HepG2 (cell line): ENCODE measurements around the gene ADGRG1. TPM values are rescaled to one million over a fixed set of nuclear protein-coding genes. Genes with fewer than 3 reads are reported as not detected.
A peak's percentile ranks its signal among the peaks of the same experiment; 100 is the strongest.

Experiments
- FOXA1 ChIP-seq, 2 experiments: fragments of 450-650 bp in 1 of 2; sonication (generic) in 1 of 2; formaldehyde crosslinking in 1 of 2; IDR thresholded peaks; 2 replicates each; pipeline versions ENCODE4 v1.4.0 to v1.6.1; 2016 to 2020; ENCODE audit warnings: missing genetic modification reagents in 1 of 2
- HIVEP1 ChIP-seq: sonication (generic); formaldehyde crosslinking; IDR thresholded peaks from 2 replicates; pipeline ENCODE4 v1.4.0; 2020; ENCODE audit warnings: mild to moderate bottlenecking, missing genetic modification reagents
- PCBP2 ChIP-seq: fragments of 200-400 bp; formaldehyde crosslinking; optimal IDR thresholded peaks from 2 replicates; pipeline ENCODE3; 2018; ENCODE audit warnings: low read length, low read depth; ENCODE audit not compliant: poor library complexity, severe bottlenecking
- TBL1XR1 ChIP-seq: fragments of 150-350 bp; IDR thresholded peaks from 2 replicates; pipeline ENCODE4 v1.6.1; 2014; ENCODE audit warnings: borderline replicate concordance, low read length; ENCODE audit not compliant: partially characterized antibody
- ZBTB7B ChIP-seq: sonication (generic); formaldehyde crosslinking; IDR thresholded peaks from 2 replicates; pipeline ENCODE4 v1.4.0; 2020; ENCODE audit warnings: missing genetic modification reagents
- ZNF207 ChIP-seq: fragments of 450-650 bp; IDR thresholded peaks from 2 replicates; pipeline ENCODE4 v1.6.1; 2016; ENCODE audit warnings: antibody characterized with exemption, borderline replicate concordance
- ZNF280D ChIP-seq: sonication (generic); formaldehyde crosslinking; IDR thresholded peaks from 2 replicates; pipeline ENCODE4 v1.5.1; 2020; ENCODE audit warnings: mild to moderate bottlenecking, missing genetic modification reagents
- ZNF292 ChIP-seq: sonication (generic); formaldehyde crosslinking; IDR thresholded peaks from 2 replicates; pipeline ENCODE4 v1.8.1; 2022; ENCODE audit warnings: mild to moderate bottlenecking, low read depth, missing genetic modification reagents, borderline replicate concordance
- ZNF543 ChIP-seq: sonication (generic); formaldehyde crosslinking; IDR thresholded peaks from 2 replicates; pipeline ENCODE4 v1.4.0; 2020; ENCODE audit warnings: mild to moderate bottlenecking, missing genetic modification reagents
- ZNF546 ChIP-seq: sonication (generic); formaldehyde crosslinking; conservative IDR thresholded peaks from 2 replicates; pipeline ENCODE4 v1.8.1; 2023; ENCODE audit warnings: mild to moderate bottlenecking, missing genetic modification reagents
- ZNF563 ChIP-seq: sonication (generic); formaldehyde crosslinking; IDR thresholded peaks from 2 replicates; pipeline ENCODE4 v1.8.0; 2022; ENCODE audit warnings: mild to moderate bottlenecking, moderate library complexity, missing genetic modification reagents
- ZNF609 ChIP-seq: sonication (generic); formaldehyde crosslinking; IDR thresholded peaks from 2 replicates; pipeline ENCODE4 v1.4.0; 2020; ENCODE audit warnings: mild to moderate bottlenecking, missing genetic modification reagents, borderline replicate concordance
- ZNF674 ChIP-seq: sonication (generic); formaldehyde crosslinking; IDR thresholded peaks from 2 replicates; pipeline ENCODE4 v1.5.0; 2020; ENCODE audit warnings: low read depth, mild to moderate bottlenecking, missing genetic modification reagents
- polyA plus RNA-seq, 8 experiments: library from polyadenylated mRNA; depleted of rRNA in 3 of 8; stranded (reverse) in 7 of 8; unstranded in 1 of 8; fragments of >200 nt; fragmentation: Illumina TruSeq in 4 of 8; extraction: Trizol in 4 of 8; gene quantifications; 2 replicates each; pipeline versions ENCODE4 v1.2.1 to v1.2.3, GENCODE V29; 2011 to 2016; ENCODE audit warnings: low read depth in 4 of 8, missing spikeins in 1 of 8, mixed read lengths in 1 of 8; ENCODE audit not compliant: insufficient read depth in 1 of 8
- total RNA-seq, 5 experiments: library from RNA; depleted of rRNA; stranded (reverse); fragments of >200 nt; fragmentation: Illumina TruSeq; extraction: Trizol; gene quantifications; 2 replicates each; pipeline ENCODE4 v1.2.3, GENCODE V29; 2016; ENCODE audit warnings: low read depth in 1 of 5
- TF ChIP-seq, protein P1 (sequence below): sonication (generic); formaldehyde crosslinking; IDR thresholded peaks from 2 replicates; pipeline ENCODE4 v1.4.0; 2020; ENCODE audit warnings: missing genetic modification reagents, borderline replicate concordance
- TF ChIP-seq, protein P2 (sequence below): fragments of 450-650 bp; IDR thresholded peaks from 2 replicates; pipeline ENCODE4 v1.6.1; 2017

The ADGRG1 gene
- total and polyA plus RNA-seq, 2 of the 13 experiments (the other 11 are each of a cell fraction or from before 2014, with no cell fraction given), result 2.7 to 5.9 TPM

DNA sequence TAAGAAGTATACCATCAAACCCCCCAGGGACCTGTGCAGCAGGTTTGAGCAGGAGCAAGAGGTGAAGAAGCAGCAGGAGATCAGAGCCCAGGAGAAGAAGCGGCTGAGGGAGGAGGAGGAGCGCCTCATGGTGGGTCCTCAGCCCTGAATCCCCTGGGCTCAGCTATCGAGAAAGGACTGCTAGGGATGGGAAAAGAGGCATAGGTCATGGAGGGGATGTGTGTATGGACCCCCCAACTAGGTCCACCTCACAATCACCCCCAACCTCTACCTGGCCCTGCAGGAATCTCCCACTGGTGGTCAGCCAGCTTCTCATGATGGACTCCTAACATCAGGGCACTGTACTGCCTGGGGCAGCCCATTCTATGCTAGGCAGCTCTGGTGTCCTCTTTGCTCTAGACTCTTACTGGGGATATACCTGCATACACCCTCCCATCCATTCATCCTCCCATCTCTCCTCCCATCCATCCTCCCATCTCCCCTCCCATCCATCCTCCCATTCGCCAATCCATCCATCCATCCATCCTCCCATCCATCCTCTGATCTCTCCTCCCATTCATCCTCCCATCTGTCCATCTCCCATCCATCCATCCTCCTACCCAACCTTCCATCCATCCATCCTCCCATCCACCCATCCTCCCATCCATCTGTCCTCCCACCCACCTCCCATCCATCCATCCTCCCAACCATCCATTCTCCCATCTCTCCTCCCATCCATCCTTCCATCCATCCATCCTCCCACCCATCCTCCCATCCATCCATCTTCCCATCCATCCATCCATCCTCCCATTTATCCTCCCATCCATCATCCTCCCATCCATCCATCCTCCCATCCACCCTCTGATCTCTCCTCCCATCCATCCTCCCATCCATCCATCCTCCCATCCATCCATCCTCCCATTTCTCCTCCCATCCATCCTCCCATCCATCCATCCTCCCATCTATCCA lies 76.7 kb downstream of the ADGRG1 start (continued):
- TF ChIP-seq ZNF609 (CRISPR knock-in tag), result no peak
- no peak for TF ChIP-seq ZNF207
- 0 out of 2 replicates have a peak, but pooled peaks have one; percentile 55 for TF ChIP-seq HIVEP1 (CRISPR knock-in tag)
- no peak for TF ChIP-seq ZNF563 (CRISPR knock-in tag)
- TF ChIP-seq, protein P1, sequence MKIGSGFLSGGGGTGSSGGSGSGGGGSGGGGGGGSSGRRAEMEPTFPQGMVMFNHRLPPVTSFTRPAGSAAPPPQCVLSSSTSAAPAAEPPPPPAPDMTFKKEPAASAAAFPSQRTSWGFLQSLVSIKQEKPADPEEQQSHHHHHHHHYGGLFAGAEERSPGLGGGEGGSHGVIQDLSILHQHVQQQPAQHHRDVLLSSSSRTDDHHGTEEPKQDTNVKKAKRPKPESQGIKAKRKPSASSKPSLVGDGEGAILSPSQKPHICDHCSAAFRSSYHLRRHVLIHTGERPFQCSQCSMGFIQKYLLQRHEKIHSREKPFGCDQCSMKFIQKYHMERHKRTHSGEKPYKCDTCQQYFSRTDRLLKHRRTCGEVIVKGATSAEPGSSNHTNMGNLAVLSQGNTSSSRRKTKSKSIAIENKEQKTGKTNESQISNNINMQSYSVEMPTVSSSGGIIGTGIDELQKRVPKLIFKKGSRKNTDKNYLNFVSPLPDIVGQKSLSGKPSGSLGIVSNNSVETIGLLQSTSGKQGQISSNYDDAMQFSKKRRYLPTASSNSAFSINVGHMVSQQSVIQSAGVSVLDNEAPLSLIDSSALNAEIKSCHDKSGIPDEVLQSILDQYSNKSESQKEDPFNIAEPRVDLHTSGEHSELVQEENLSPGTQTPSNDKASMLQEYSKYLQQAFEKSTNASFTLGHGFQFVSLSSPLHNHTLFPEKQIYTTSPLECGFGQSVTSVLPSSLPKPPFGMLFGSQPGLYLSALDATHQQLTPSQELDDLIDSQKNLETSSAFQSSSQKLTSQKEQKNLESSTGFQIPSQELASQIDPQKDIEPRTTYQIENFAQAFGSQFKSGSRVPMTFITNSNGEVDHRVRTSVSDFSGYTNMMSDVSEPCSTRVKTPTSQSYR (CRISPR knock-in tag), result no peak
- peak; percentile 21 for TF ChIP-seq PCBP2
- no peak for TF ChIP-seq ZNF674 (CRISPR knock-in tag)
- TF ChIP-seq ZNF546, result no peak
- TF ChIP-seq TBL1XR1, result no peak
- 0 out of 2 replicates have a peak, but pooled peaks have one; percentile 7 for TF ChIP-seq ZNF280D (CRISPR knock-in tag)
- no peak for TF ChIP-seq ZBTB7B (CRISPR knock-in tag)
- no peak for TF ChIP-seq ZNF543
- TF ChIP-seq, protein P2, sequence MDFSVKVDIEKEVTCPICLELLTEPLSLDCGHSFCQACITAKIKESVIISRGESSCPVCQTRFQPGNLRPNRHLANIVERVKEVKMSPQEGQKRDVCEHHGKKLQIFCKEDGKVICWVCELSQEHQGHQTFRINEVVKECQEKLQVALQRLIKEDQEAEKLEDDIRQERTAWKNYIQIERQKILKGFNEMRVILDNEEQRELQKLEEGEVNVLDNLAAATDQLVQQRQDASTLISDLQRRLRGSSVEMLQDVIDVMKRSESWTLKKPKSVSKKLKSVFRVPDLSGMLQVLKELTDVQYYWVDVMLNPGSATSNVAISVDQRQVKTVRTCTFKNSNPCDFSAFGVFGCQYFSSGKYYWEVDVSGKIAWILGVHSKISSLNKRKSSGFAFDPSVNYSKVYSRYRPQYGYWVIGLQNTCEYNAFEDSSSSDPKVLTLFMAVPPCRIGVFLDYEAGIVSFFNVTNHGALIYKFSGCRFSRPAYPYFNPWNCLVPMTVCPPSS, result 0 out of 2 replicates have a peak, but pooled peaks have one; percentile 25
- 0 out of 2 replicates have a peak, but pooled peaks have one; percentile 35 for TF ChIP-seq FOXA1 (IDR thresholded peaks at IDR 0.05)
- TF ChIP-seq FOXA1 (CRISPR knock-in tag; IDR thresholded peaks at IDR 0.05), result no peak
- TF ChIP-seq ZNF292, result no peak
